Parathyroid adenoma (tissue), 2 donors: ENCODE results near the gene COCH.
A peak's percentile ranks its signal among the peaks of the same experiment; 100 is the strongest.

ENCODE experiments used
- H2AFZ ChIP-seq: fragments of 300-600 bp; sonication (generic); one replicate; pipeline ENCODE4 v1.7.0; 2017; ENCODE audit warnings: antibody characterized with exemption, mild to moderate bottlenecking
- H3K27ac ChIP-seq: fragments of 300-600 bp; sonication (generic); one replicate; pipeline ENCODE4 v1.7.0; 2017
- H3K27me3 ChIP-seq: fragments of 300-600 bp; sonication (generic); one replicate; pipeline ENCODE4 v1.7.0; 2017; ENCODE audit warnings: low read length; ENCODE audit not compliant: control insufficient read depth, insufficient read depth
- H3K36me3 ChIP-seq: fragments of 300-600 bp; sonication (generic); one replicate; pipeline ENCODE4 v1.7.0; 2017; ENCODE audit warnings: low read length; ENCODE audit not compliant: control insufficient read depth, insufficient read depth
- H3K4me1 ChIP-seq: fragments of 300-600 bp; sonication (generic); one replicate; pipeline ENCODE4 v1.7.0; 2017; ENCODE audit warnings: control low read depth
- H3K4me2 ChIP-seq: fragments of 300-600 bp; sonication (generic); one replicate; pipeline ENCODE4 v1.7.0; 2017; ENCODE audit warnings: low read length
- H3K4me3 ChIP-seq: fragments of 300-600 bp; sonication (generic); one replicate; pipeline ENCODE4 v1.7.0; 2017; ENCODE audit warnings: low read depth, low read length
- H3K79me2 ChIP-seq: fragments of 300-600 bp; sonication (generic); one replicate; pipeline ENCODE4 v1.7.0; 2017; ENCODE audit warnings: control low read depth
- H3K9ac ChIP-seq: fragments of 300-600 bp; sonication (generic); one replicate; pipeline ENCODE4 v1.7.0; 2017; ENCODE audit warnings: mild to moderate bottlenecking
- H3K9me3 ChIP-seq: fragments of 300-600 bp; sonication (generic); one replicate; pipeline ENCODE4 v1.7.0; 2017; ENCODE audit warnings: low read length; ENCODE audit not compliant: control insufficient read depth
- CTCF ChIP-seq: fragments of 300-600 bp; sonication (generic); IDR thresholded peaks from one replicate; pipeline ENCODE4 v1.7.0; 2017; ENCODE audit warnings: antibody characterized with exemption, mild to moderate bottlenecking
- donor health status: primary hyperparathyroidism.

Gene COCH

GRCh38 chr14:30874120-30874998 is at the start of gene COCH:
COCH (plus strand) TSS chr14:30874559; CDS start chr14:30874939, 380 bp downstream.
- H2AFZ ChIP-seq: peak within 1 kb of the TSS; percentile 91
- H3K4me1 ChIP-seq: no peaks in the 10 kb centered on the region
- no peaks in the 10 kb centered on the region for H3K27me3 ChIP-seq
- H3K9ac ChIP-seq: no peak within 1 kb of the TSS
- H3K27ac ChIP-seq: no peak within 1 kb of the TSS
- peak within 1 kb of the TSS; percentile 64 for H3K4me2 ChIP-seq
- H3K36me3 ChIP-seq: no peaks in the 10 kb centered on the region
- H3K4me3 ChIP-seq: peak within 1 kb of the TSS; percentile 52
- TF ChIP-seq CTCF: peak; percentile 17
- H3K79me2 ChIP-seq: no peaks in the 10 kb centered on the region
- no peaks in the 10 kb centered on the region for H3K9me3 ChIP-seq

- Histone ChIP-seq H3K27me3 (no peaks in the 10 kb centered on the region), H3K9ac (no peak overlapping the region), H3K4me1 (no peaks in the 10 kb centered on the region), H3K36me3 (no peaks in the 10 kb centered on the region), H2AFZ (no peak overlapping the region), H3K27ac (no peak overlapping the region), H3K4me3 (no peak overlapping the region), H3K79me2 (no peaks in the 10 kb centered on the region), H3K9me3 (no peaks in the 10 kb centered on the region), H3K4me2 (no peak overlapping the region)
- TF ChIP-seq CTCF: no peak
These were observed 48.3 kb upstream of the COCH start for GRCh38 chr14:30826070-30826469.

GRCh38 chr14:30829853-30830252 is 44.5 kb upstream of the COCH start:
- Histone ChIP-seq H3K4me2 (no peak overlapping the region), H3K36me3 (no peaks in the 10 kb centered on the region), H2AFZ (no peak overlapping the region), H3K9me3 (no peaks in the 10 kb centered on the region), H3K4me3 (no peak overlapping the region), H3K4me1 (no peaks in the 10 kb centered on the region), H3K79me2 (no peaks in the 10 kb centered on the region), H3K9ac (no peak overlapping the region), H3K27me3 (no peaks in the 10 kb centered on the region), H3K27ac (no peak overlapping the region)
- no peak for TF ChIP-seq CTCF

- no peaks in the 10 kb centered on the region for H3K36me3 ChIP-seq
- no peak overlapping the region for H2AFZ ChIP-seq
These were observed 40.0 kb upstream of the COCH start for GRCh38 chr14:30834353-30834752.

More at GRCh38 chr14:30834353-30834752, 40.0 kb upstream of the COCH start:
- Histone ChIP-seq H3K27ac (no peak overlapping the region), H3K4me1 (no peaks in the 10 kb centered on the region), H3K4me2 (no peak overlapping the region), H3K9ac (no peak overlapping the region), H3K4me3 (no peak overlapping the region), H3K27me3 (no peaks in the 10 kb centered on the region), H3K9me3 (no peaks in the 10 kb centered on the region), H3K79me2 (no peaks in the 10 kb centered on the region)
- TF ChIP-seq CTCF: no peak
